Glutamatergic neuron (in vitro differentiated cells): ENCODE results near the gene PRDX6. TPM values are rescaled to one million over a fixed set of nuclear protein-coding genes. Genes with fewer than 3 reads are reported as not detected.

Experiments
- DNase-seq: peaks from one replicate; pipeline ENCODE4 v3.0.0; 2022
- H3K27ac Mint-ChIP-seq: one replicate; pipeline ENCODE4 v1.8.0; 2020; ENCODE audit warnings: mild to moderate bottlenecking, mixed read lengths, inconsistent platforms; ENCODE audit not compliant: unreplicated experiment
- H3K27me3 Mint-ChIP-seq: one replicate; pipeline ENCODE4 v1.8.0; 2020; ENCODE audit warnings: mild to moderate bottlenecking, moderate library complexity, mixed read lengths, inconsistent platforms; ENCODE audit not compliant: unreplicated experiment
- H3K36me3 Mint-ChIP-seq: one replicate; pipeline ENCODE4 v1.8.0; 2020; ENCODE audit warnings: mild to moderate bottlenecking, mixed read lengths, inconsistent platforms; ENCODE audit not compliant: unreplicated experiment
- H3K4me1 Mint-ChIP-seq: one replicate; pipeline ENCODE4 v1.8.0; 2020; ENCODE audit warnings: mild to moderate bottlenecking, low read depth, mixed read lengths, inconsistent platforms; ENCODE audit not compliant: unreplicated experiment
- H3K4me3 Mint-ChIP-seq: one replicate; pipeline ENCODE4 v1.8.0; 2020; ENCODE audit warnings: mild to moderate bottlenecking, mixed read lengths, inconsistent platforms; ENCODE audit not compliant: unreplicated experiment
- H3K9me3 Mint-ChIP-seq: one replicate; pipeline ENCODE4 v1.8.0; 2020; ENCODE audit warnings: mild to moderate bottlenecking, moderate library complexity, mixed read lengths, inconsistent platforms; ENCODE audit not compliant: unreplicated experiment
- total RNA-seq: library from RNA; stranded (reverse); fragmentation: NEBNext Ultra II Directional; extraction: Animal tissue kit (Norgen Biotek cat#: 25700); gene quantifications from one replicate; pipeline ENCODE4 v1.2.1, GENCODE V29; 2021; ENCODE audit not compliant: unreplicated experiment
- TF ChIP-seq, protein P1 (sequence below): fragments of 200-600 bp; sonication (generic); IDR thresholded peaks from one replicate; pipeline ENCODE4 v1.5.0; 2021; ENCODE audit not compliant: partially characterized antibody, unreplicated experiment

The PRDX6 gene
- total RNA-seq, 1 donor from 2014 or later, result 29.3 TPM

- Mint-ChIP-seq H3K27me3 (no peaks in the 10 kb centered on the region), H3K9me3 (no peaks in the 10 kb centered on the region), H3K4me3 (no peak overlapping the region), H3K27ac (no peak overlapping the region), H3K4me1 (peaks cover 2% of the 10 kb centered on the region), H3K36me3 (no peaks in the 10 kb centered on the region)
- no peak for DNase-seq
- TF ChIP-seq, protein P1, sequence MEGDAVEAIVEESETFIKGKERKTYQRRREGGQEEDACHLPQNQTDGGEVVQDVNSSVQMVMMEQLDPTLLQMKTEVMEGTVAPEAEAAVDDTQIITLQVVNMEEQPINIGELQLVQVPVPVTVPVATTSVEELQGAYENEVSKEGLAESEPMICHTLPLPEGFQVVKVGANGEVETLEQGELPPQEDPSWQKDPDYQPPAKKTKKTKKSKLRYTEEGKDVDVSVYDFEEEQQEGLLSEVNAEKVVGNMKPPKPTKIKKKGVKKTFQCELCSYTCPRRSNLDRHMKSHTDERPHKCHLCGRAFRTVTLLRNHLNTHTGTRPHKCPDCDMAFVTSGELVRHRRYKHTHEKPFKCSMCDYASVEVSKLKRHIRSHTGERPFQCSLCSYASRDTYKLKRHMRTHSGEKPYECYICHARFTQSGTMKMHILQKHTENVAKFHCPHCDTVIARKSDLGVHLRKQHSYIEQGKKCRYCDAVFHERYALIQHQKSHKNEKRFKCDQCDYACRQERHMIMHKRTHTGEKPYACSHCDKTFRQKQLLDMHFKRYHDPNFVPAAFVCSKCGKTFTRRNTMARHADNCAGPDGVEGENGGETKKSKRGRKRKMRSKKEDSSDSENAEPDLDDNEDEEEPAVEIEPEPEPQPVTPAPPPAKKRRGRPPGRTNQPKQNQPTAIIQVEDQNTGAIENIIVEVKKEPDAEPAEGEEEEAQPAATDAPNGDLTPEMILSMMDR, result no peak
Measured at GRCh38 chr1:173527151-173527826, 50.2 kb downstream of the PRDX6 start.

DNA sequence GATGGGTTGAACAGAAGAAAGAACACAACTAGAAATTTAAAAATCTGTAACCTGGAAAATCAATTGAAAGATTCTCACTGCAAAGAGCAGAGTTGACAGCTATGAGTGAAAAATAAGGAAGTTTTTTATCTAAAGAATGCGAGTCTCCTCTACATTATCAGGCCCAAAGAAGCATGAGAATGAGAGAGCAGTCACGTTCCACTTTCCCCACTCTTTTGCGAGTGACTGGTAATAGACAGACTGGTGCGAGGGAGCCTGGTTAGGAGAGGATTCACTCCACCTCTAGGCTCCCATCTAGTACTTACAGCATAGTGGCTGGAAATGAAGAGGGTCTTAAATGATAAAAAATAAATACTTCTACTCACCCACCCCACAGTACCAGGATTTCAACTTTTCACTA, 52.0 kb downstream of the PRDX6 start:
- Mint-ChIP-seq H3K4me1 (peaks cover 2% of the 10 kb centered on the region), H3K9me3 (no peaks in the 10 kb centered on the region), H3K4me3 (no peak overlapping the region), H3K27me3 (no peaks in the 10 kb centered on the region), H3K36me3 (no peaks in the 10 kb centered on the region), H3K27ac (no peak overlapping the region)
- TF ChIP-seq, protein P1, result no peak
- no peak for DNase-seq

GRCh38 chr1:173530795-173531693, 53.9 kb downstream of the PRDX6 start:
- TF ChIP-seq, protein P1, result no peak
- Mint-ChIP-seq H3K4me1 (peaks cover 2% of the 10 kb centered on the region), H3K36me3 (no peaks in the 10 kb centered on the region), H3K27ac (no peak overlapping the region), H3K27me3 (no peaks in the 10 kb centered on the region), H3K4me3 (no peak overlapping the region), H3K9me3 (no peaks in the 10 kb centered on the region)
- DNase-seq, result no peak

- no peaks in the 10 kb centered on the region for H3K9me3 Mint-ChIP-seq
- no peak overlapping the region for H3K27ac Mint-ChIP-seq
- H3K36me3 Mint-ChIP-seq, result no peaks in the 10 kb centered on the region
- TF ChIP-seq, protein P1, result no peak
- no peaks in the 10 kb centered on the region for H3K27me3 Mint-ChIP-seq
- H3K4me3 Mint-ChIP-seq, result no peak overlapping the region
- no peak for DNase-seq
- H3K4me1 Mint-ChIP-seq, result no peaks in the 10 kb centered on the region
Measured at GRCh38 chr1:173532237-173532636, 55.1 kb downstream of the PRDX6 start.

DNA sequence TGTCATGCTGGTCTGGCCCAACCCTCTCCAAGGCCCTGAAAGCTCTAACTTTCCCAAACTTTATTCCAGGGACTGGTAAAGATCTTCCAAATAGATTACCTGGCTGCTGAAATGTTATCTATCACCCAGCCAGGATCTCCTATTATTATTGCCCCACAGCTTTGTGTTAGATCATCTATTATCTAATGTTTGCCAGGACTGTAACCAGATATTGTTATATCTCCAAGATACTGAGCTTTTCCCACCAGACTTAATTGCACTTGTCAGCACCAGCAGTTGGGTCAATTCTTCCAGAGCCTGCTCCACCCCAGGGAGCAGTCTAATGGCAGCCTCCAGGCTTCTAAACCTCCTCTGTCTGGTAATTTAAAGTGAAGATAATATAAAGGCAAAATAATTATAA, 59.1 kb downstream of the PRDX6 start:
- TF ChIP-seq, protein P1, result no peak
- no peak for DNase-seq
- Mint-ChIP-seq H3K27me3 (no peaks in the 10 kb centered on the region), H3K9me3 (no peaks in the 10 kb centered on the region), H3K27ac (no peak overlapping the region), H3K36me3 (no peaks in the 10 kb centered on the region), H3K4me3 (no peak overlapping the region), H3K4me1 (no peaks in the 10 kb centered on the region)
